Caco-2 (cell line): ENCODE data around the gene DTNB. TPM values are rescaled to one million over a fixed set of nuclear protein-coding genes. Genes with fewer than 3 reads are reported as not detected.

Experiments used
- BruUV-seq: library from RNA; stranded (reverse); fragments of 400-500 nt; replicated peaks from 2 replicates; lab custom pipeline; 2021; lab: Mats Ljungman, UMichigan
- CTCF ChIA-PET: fragments of 300-600 bp; sonication (Branson Sonifier 250); formaldehyde crosslinking; loops from one replicate; lab custom pipeline; 2022; ENCODE audit warnings: antibody characterized with exemption; lab: Charles Lee
- POLR2A ChIA-PET: fragments of 300-600 bp; sonication (Branson Sonifier 250); formaldehyde crosslinking; loops from one replicate; lab custom pipeline; 2022; ENCODE audit warnings: antibody characterized with exemption; lab: Charles Lee
- DNase-seq, 2 experiments: peaks; one replicate each; pipeline versions ENCODE4 v3.0.0 to v3.0.0-alpha.2; 2020 to 2022
- H3K27me3 ChIP-seq: replicated peaks from 2 replicates; pipeline ENCODE4 v1.6.0; 2011; ENCODE audit warnings: low read length; ENCODE audit not compliant: control insufficient read depth, insufficient read depth
- H3K36me3 ChIP-seq: 2 replicates; pipeline ENCODE4 v1.5.1; 2011; ENCODE audit warnings: low read length; ENCODE audit not compliant: control insufficient read depth, insufficient read depth
- H3K4me1 ChIP-seq: fragments of 250-450 bp; sonication (Bioruptor Pico); 2 replicates; pipeline ENCODE4 v1.5.1; 2020; ENCODE audit warnings: mild to moderate bottlenecking
- H3K4me3 ChIP-seq: 2 replicates; pipeline ENCODE4 v1.5.1; 2011; ENCODE audit warnings: low read depth, mild to moderate bottlenecking, control low read depth, low read length
- H3K9me3 ChIP-seq: fragments of 250-450 bp; sonication (Bioruptor Pico); 2 replicates; pipeline ENCODE4 v1.5.1; 2020; ENCODE audit warnings: mild to moderate bottlenecking, moderate library complexity
- H3K27ac Mint-ChIP-seq: one replicate; pipeline ENCODE4 v1.8.0; 2022; ENCODE audit warnings: mixed read lengths; ENCODE audit not compliant: unreplicated experiment
- H3K27me3 Mint-ChIP-seq: one replicate; pipeline ENCODE4 v1.8.0; 2022; ENCODE audit warnings: mixed read lengths; ENCODE audit not compliant: insufficient read depth, unreplicated experiment
- H3K36me3 Mint-ChIP-seq: one replicate; pipeline ENCODE4 v1.8.0; 2022; ENCODE audit warnings: mild to moderate bottlenecking, mixed read lengths; ENCODE audit not compliant: insufficient read depth, unreplicated experiment
- H3K4me1 Mint-ChIP-seq: one replicate; pipeline ENCODE4 v1.8.0; 2022; ENCODE audit warnings: low read depth, mixed read lengths; ENCODE audit not compliant: unreplicated experiment
- H3K4me3 Mint-ChIP-seq: one replicate; pipeline ENCODE4 v1.8.0; 2022; ENCODE audit warnings: mild to moderate bottlenecking, moderate library complexity, mixed read lengths; ENCODE audit not compliant: unreplicated experiment
- H3K9me3 Mint-ChIP-seq: one replicate; pipeline ENCODE4 v1.8.0; 2022; ENCODE audit warnings: mixed read lengths; ENCODE audit not compliant: unreplicated experiment
- intact Hi-C: fragments of 100-400 bp; cut with micrococcal nuclease; formaldehyde crosslinking; loops from one replicate; pipeline ENCODE4 v1.10.0; 2022; ENCODE audit not compliant: unreplicated experiment
- total RNA-seq: library from RNA; stranded (reverse); gene quantifications from 2 replicates; pipeline ENCODE4 v1.2.3, GENCODE V29; 2022
- TF ChIP-seq, protein P1 (sequence below), 2 experiments: fragments of 200-600 bp in 1 of 2; IDR thresholded peaks; 1 replicate in 1 of 2; 2 replicates in 1 of 2; pipeline versions ENCODE4 v1.5.1 to v1.8.0; 2011 to 2022; ENCODE audit warnings: antibody characterized with exemption in 1 of 2, control low read depth in 1 of 2, inconsistent platforms in 1 of 2, low read depth in 1 of 2, low read length in 1 of 2, mild to moderate bottlenecking in 1 of 2, moderate library complexity in 1 of 2; ENCODE audit not compliant: insufficient read depth in 1 of 2, severe bottlenecking in 1 of 2, unreplicated experiment in 1 of 2

The DTNB gene
- total RNA-seq, 1 experiment from 2014 or later: 50.4 TPM

DNA sequence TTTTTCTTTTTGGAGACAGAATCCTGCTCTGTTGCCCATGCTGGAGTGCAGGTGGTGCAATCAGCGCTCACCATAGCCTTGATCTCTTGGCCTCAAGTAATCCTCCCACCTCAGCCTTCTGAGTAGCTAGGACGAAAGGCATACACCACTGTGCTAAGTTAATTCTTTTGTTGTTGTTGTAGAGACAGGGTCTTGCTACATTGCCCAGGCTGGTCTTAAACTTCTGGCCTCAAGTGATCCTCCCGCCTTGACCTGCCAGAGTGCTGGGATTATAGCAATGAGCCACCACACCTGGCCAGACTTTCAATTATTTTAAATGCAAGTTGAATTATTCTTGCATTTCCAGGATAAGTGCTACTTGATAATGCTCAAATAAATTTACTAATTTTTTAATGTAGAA, 126.5 kb downstream of the DTNB start:
- no peak overlapping the region for H3K4me3 Mint-ChIP-seq
- H3K27me3 ChIP-seq: no peaks in the 10 kb centered on the region
- no TSS peak for BruUV-seq
- intact Hi-C loops: no loop called here
- DNase-seq: no peak
- H3K27me3 Mint-ChIP-seq: no peaks in the 10 kb centered on the region
- H3K36me3 ChIP-seq: no peaks in the 10 kb centered on the region
- H3K9me3 Mint-ChIP-seq: no peaks in the 10 kb centered on the region
- no peaks in the 10 kb centered on the region for H3K36me3 Mint-ChIP-seq
- H3K4me3 ChIP-seq: no peak overlapping the region
- no peak overlapping the region for H3K27ac Mint-ChIP-seq
- TF ChIP-seq, protein P1, sequence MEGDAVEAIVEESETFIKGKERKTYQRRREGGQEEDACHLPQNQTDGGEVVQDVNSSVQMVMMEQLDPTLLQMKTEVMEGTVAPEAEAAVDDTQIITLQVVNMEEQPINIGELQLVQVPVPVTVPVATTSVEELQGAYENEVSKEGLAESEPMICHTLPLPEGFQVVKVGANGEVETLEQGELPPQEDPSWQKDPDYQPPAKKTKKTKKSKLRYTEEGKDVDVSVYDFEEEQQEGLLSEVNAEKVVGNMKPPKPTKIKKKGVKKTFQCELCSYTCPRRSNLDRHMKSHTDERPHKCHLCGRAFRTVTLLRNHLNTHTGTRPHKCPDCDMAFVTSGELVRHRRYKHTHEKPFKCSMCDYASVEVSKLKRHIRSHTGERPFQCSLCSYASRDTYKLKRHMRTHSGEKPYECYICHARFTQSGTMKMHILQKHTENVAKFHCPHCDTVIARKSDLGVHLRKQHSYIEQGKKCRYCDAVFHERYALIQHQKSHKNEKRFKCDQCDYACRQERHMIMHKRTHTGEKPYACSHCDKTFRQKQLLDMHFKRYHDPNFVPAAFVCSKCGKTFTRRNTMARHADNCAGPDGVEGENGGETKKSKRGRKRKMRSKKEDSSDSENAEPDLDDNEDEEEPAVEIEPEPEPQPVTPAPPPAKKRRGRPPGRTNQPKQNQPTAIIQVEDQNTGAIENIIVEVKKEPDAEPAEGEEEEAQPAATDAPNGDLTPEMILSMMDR (IDR thresholded peaks at IDR 0.05; ENCODE audit: insufficient read depth in 1 of 2, low read depth in 1 of 2, low read length in 1 of 2, severe bottlenecking in 1 of 2, unreplicated experiment in 1 of 2): no peak
- ChIA-PET POLR2A (no interaction called here), CTCF (no interaction called here)
- no peaks in the 10 kb centered on the region for H3K4me1 Mint-ChIP-seq
- H3K4me1 ChIP-seq: no peaks in the 10 kb centered on the region
- H3K9me3 ChIP-seq: no peaks in the 10 kb centered on the region

DNA sequence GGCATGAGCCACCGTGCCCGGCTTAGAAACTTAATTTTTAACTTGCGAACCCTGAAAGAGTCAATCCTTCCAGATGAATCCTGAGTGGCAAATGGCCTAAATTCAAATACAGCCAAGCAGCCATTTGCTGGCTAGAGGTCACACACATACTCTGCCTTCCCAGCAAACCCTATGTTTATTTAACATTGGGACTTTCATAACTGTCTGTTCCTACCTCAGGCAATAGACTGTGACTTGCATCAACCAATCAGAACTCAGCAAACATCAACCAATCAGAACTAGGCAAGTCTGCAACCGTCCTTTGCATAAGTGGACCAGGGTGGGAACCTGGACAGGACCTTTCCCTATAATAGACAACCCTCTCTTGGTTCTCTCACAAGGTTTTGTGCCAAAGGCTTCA, 127.5 kb downstream of the DTNB start:
- no peaks in the 10 kb centered on the region for H3K36me3 Mint-ChIP-seq
- CTCF ChIA-PET: no interaction called here

DNA sequence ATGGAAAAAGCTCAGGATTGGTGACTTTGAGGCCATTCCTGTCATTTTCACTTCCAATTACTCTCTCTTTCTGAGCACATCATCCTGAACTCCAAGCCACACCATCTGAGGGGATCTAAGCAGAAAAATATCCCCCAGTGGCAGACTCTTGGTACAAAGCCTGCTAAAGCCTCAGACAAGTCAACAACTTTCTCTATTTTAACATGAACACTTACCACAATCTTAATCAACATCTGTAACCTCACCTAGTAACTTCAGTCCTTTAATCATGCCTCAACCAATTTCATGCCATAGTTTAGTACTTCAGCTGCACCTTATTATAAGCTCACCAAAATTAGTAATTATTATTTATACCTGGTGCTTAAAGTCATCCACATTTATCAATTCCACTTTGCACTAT, 128.9 kb downstream of the DTNB start:
- H3K4me3 Mint-ChIP-seq: no peak overlapping the region
- no peak for DNase-seq
- H3K27ac Mint-ChIP-seq: no peak overlapping the region

More for the DNA sequence above, 127.5 kb downstream of the DTNB start:
- BruUV-seq: no TSS peak
- Histone ChIP-seq H3K9me3 (no peaks in the 10 kb centered on the region), H3K4me1 (no peaks in the 10 kb centered on the region), H3K36me3 (no peaks in the 10 kb centered on the region), H3K4me3 (no peak overlapping the region), H3K27me3 (no peaks in the 10 kb centered on the region)
- Mint-ChIP-seq H3K4me3 (no peak overlapping the region), H3K4me1 (no peaks in the 10 kb centered on the region), H3K27ac (no peak overlapping the region), H3K27me3 (no peaks in the 10 kb centered on the region), H3K9me3 (no peaks in the 10 kb centered on the region)
- intact Hi-C loops: no loop called here
- DNase-seq: no peak
- POLR2A ChIA-PET: no interaction called here
- TF ChIP-seq, protein P1 (IDR thresholded peaks at IDR 0.05; ENCODE audit: insufficient read depth in 1 of 2, low read depth in 1 of 2, low read length in 1 of 2, severe bottlenecking in 1 of 2, unreplicated experiment in 1 of 2): no peak

More for the DNA sequence above, 128.9 kb downstream of the DTNB start:
- H3K27me3 Mint-ChIP-seq: no peaks in the 10 kb centered on the region
- Histone ChIP-seq H3K4me1 (no peaks in the 10 kb centered on the region), H3K4me3 (no peak overlapping the region), H3K36me3 (no peaks in the 10 kb centered on the region), H3K9me3 (no peaks in the 10 kb centered on the region), H3K27me3 (no peaks in the 10 kb centered on the region)
- H3K9me3 Mint-ChIP-seq: no peaks in the 10 kb centered on the region
- H3K36me3 Mint-ChIP-seq: no peaks in the 10 kb centered on the region
- CTCF ChIA-PET: no interaction called here
- H3K4me1 Mint-ChIP-seq: peaks cover 7% of the 10 kb centered on the region
- TF ChIP-seq, protein P1 (IDR thresholded peaks at IDR 0.05; ENCODE audit: insufficient read depth in 1 of 2, low read depth in 1 of 2, low read length in 1 of 2, severe bottlenecking in 1 of 2, unreplicated experiment in 1 of 2): no peak
- POLR2A ChIA-PET: no interaction called here
- intact Hi-C loops: no loop called here
- no TSS peak for BruUV-seq
